WERI-Rb-1 (cell line): ENCODE data around the gene PKIB.

Experiments used
- DNase-seq: peaks from one replicate; pipeline ENCODE4 v3.0.0-alpha.2; 2020
- H3K27ac ChIP-seq: fragments of 250-450 bp; sonication (Bioruptor Pico); 2 replicates; pipeline ENCODE4 v1.5.1; 2020; ENCODE audit warnings: mild to moderate bottlenecking, moderate library complexity
- H3K27me3 ChIP-seq: fragments of 250-450 bp; sonication (Bioruptor Pico); 2 replicates; pipeline ENCODE4 v1.5.1; 2021; ENCODE audit warnings: mild to moderate bottlenecking, low read depth, moderate library complexity; ENCODE audit not compliant: insufficient read depth, severe bottlenecking
- H3K36me3 ChIP-seq: fragments of 250-450 bp; sonication (Bioruptor Pico); 2 replicates; pipeline ENCODE4 v1.5.1; 2020; ENCODE audit warnings: mild to moderate bottlenecking, moderate library complexity
- H3K4me3 ChIP-seq: 2 replicates; pipeline ENCODE4 v1.5.1; 2011; ENCODE audit warnings: low read depth, mild to moderate bottlenecking, control low read depth, low read length
- H3K9me3 ChIP-seq: fragments of 250-450 bp; sonication (Bioruptor Pico); 2 replicates; pipeline ENCODE4 v1.5.1; 2021; ENCODE audit warnings: mild to moderate bottlenecking, moderate library complexity; ENCODE audit not compliant: severe bottlenecking
- CTCF ChIP-seq: IDR thresholded peaks from 2 replicates; pipeline ENCODE4 v1.5.1; 2011; ENCODE audit warnings: low read depth, mild to moderate bottlenecking, control low read depth, inconsistent platforms, low read length

Gene PKIB

GRCh38 chr6:122649701-122650100 is 39.5 kb downstream of the PKIB start:
- no peak overlapping the region for H3K27ac ChIP-seq
- no peak for TF ChIP-seq CTCF
- no peak overlapping the region for H3K4me3 ChIP-seq

GRCh38 chr6:122650403-122650802 is 40.2 kb downstream of the PKIB start:
- Histone ChIP-seq H3K4me3 (no peak overlapping the region), H3K27me3 (no peaks in the 10 kb centered on the region), H3K9me3 (no peaks in the 10 kb centered on the region), H3K36me3 (peaks cover 3% of the 10 kb centered on the region; the same call in 1 of the 2 replicates), H3K27ac (no peak overlapping the region)
- no peak for DNase-seq
- no peak for TF ChIP-seq CTCF

More at GRCh38 chr6:122649701-122650100, 39.5 kb downstream of the PKIB start:
- no peaks in the 10 kb centered on the region for H3K27me3 ChIP-seq
- H3K9me3 ChIP-seq, result no peaks in the 10 kb centered on the region
- H3K36me3 ChIP-seq, result peaks cover 3% of the 10 kb centered on the region; the same call in 1 of the 2 replicates
- DNase-seq, result no peak

- H3K36me3 ChIP-seq, result peaks cover 3% of the 10 kb centered on the region; the same call in 1 of the 2 replicates
- no peaks in the 10 kb centered on the region for H3K9me3 ChIP-seq
- TF ChIP-seq CTCF, result no peak
- H3K27ac ChIP-seq, result 0 out of 2 replicates have a peak overlapping the region, but pooled peaks have one; percentile 2
- no peak overlapping the region for H3K4me3 ChIP-seq
- no peak for DNase-seq
- H3K27me3 ChIP-seq, result no peaks in the 10 kb centered on the region
Measured at GRCh38 chr6:122651031-122651430, 40.8 kb downstream of the PKIB start.

GRCh38 chr6:122651604-122652003 is 41.4 kb downstream of the PKIB start:
- Histone ChIP-seq H3K9me3 (no peaks in the 10 kb centered on the region), H3K27me3 (no peaks in the 10 kb centered on the region), H3K36me3 (peaks cover 3% of the 10 kb centered on the region; the same call in 1 of the 2 replicates), H3K4me3 (no peak overlapping the region), H3K27ac (no peak overlapping the region)
- TF ChIP-seq CTCF, result no peak
- no peak for DNase-seq

- Histone ChIP-seq H3K27me3 (no peaks in the 10 kb centered on the region), H3K9me3 (no peaks in the 10 kb centered on the region), H3K36me3 (peaks cover 3% of the 10 kb centered on the region; the same call in 1 of the 2 replicates), H3K4me3 (no peak overlapping the region), H3K27ac (no peak overlapping the region)
- no peak for DNase-seq
- TF ChIP-seq CTCF, result no peak
Measured at GRCh38 chr6:122652431-122652830, 42.2 kb downstream of the PKIB start.

- Histone ChIP-seq H3K27ac (no peak overlapping the region), H3K36me3 (peaks cover 3% of the 10 kb centered on the region; the same call in 1 of the 2 replicates), H3K9me3 (no peaks in the 10 kb centered on the region)
Measured at GRCh38 chr6:122653094-122653493, 42.9 kb downstream of the PKIB start.

More at GRCh38 chr6:122653094-122653493, 42.9 kb downstream of the PKIB start:
- TF ChIP-seq CTCF, result no peak
- Histone ChIP-seq H3K27me3 (no peaks in the 10 kb centered on the region), H3K4me3 (no peak overlapping the region)
- DNase-seq, result no peak
